ENCODE results near the gene PPP2R5C. TPM values are rescaled to one million over a fixed set of nuclear protein-coding genes. Genes with fewer than 3 reads are reported as not detected.

The PPP2R5C gene
- total and polyA plus RNA-seq, 2 donors (not counting 3 experiments of a cell fraction or from before 2014, with no cell fraction given): 42.6 to 83.6 TPM

- no peak for DNase-seq (ENCODE audit: low read depth, low spot score)
Observed at GRCh38 chr14:101727611-101728366, 33.7 kb upstream of the PPP2R5C start.

More at GRCh38 chr14:101727611-101728366, 33.7 kb upstream of the PPP2R5C start:
- H3K79me2 ChIP-seq (ENCODE audit: control insufficient read depth, insufficient read depth, low read length): no peaks in the 10 kb centered on the region
- H3K9me1 ChIP-seq (replicated peaks; ENCODE audit: control insufficient read depth, extremely low read depth, insufficient read depth, low read length): no peaks in the 10 kb centered on the region
- no TSS peak for BruUV-seq (replicated peaks)
- CTCF ChIA-PET: no interaction called here
- H3K4me2 ChIP-seq (ENCODE audit: insufficient read depth, low read length): no peak overlapping the region
- no peak for FAIRE-seq
- H3K4me3 ChIP-seq (replicated peaks in 1 of 3; ENCODE audit: insufficient read depth in 1 of 3, low read depth in 1 of 3, low read length in 3 of 3): no peak overlapping the region
- H3K9me3 ChIP-seq (replicated peaks; ENCODE audit: control insufficient read depth, insufficient read depth, low read length): no peaks in the 10 kb centered on the region
- no peak overlapping the region for H2AFZ ChIP-seq (ENCODE audit: low read depth, low read length)
- no peak overlapping the region for H3K27ac ChIP-seq (ENCODE audit: insufficient read depth, low read depth, low read length)
- H3K36me3 ChIP-seq (ENCODE audit: control insufficient read depth in 2 of 2, extremely low read depth in 1 of 2, insufficient read depth in 2 of 2, low read length in 2 of 2): no peaks in the 10 kb centered on the region
- intact Hi-C loops (cut with micrococcal nuclease): no loop called here
- dilution Hi-C loops (cut with MboI; ENCODE audit: extremely low pct_ligation_motif_present, low sequenced_read_pairs): no loop called here
- peaks cover 10% of the 10 kb centered on the region for H3K4me1 ChIP-seq (ENCODE audit: control insufficient read depth, extremely low read depth, insufficient read depth, low read length)
- H4K20me1 ChIP-seq (replicated peaks; ENCODE audit: control insufficient read depth, extremely low read depth, insufficient read depth, low read length): no peaks in the 10 kb centered on the region
- TF ChIP-seq CTCF (IDR thresholded peaks at IDR 0.05; ENCODE audit: extremely low read depth in 1 of 2, insufficient read depth in 1 of 2, low read depth in 1 of 2, low read length in 2 of 2) (no peak), EZH2 (IDR thresholded peaks at IDR 0.05; ENCODE audit: borderline replicate concordance, low read depth, low read length, severe bottlenecking) (no peak), POLR2AphosphoS5 (IDR thresholded peaks at IDR 0.05; ENCODE audit: insufficient read depth, low read depth, low read length) (no peak), JUN (IDR thresholded peaks at IDR 0.05; ENCODE audit: borderline replicate concordance, insufficient read depth, insufficient read length, low read depth) (no peak), POLR2A (IDR thresholded peaks at IDR 0.05; ENCODE audit: low read depth, low read length) (no peak), FOS (IDR thresholded peaks at IDR 0.05; ENCODE audit: borderline replicate concordance, insufficient read depth, low read length) (no peak), MAX (IDR thresholded peaks at IDR 0.05; ENCODE audit: insufficient read depth, insufficient read length) (no peak), MYC (IDR thresholded peaks at IDR 0.05; ENCODE audit: low read depth, low read length) (no peak), GATA2 (IDR thresholded peaks at IDR 0.05; ENCODE audit: insufficient read depth, insufficient read length, low read depth, low read length) (no peak)
- POLR2A ChIA-PET: no interaction called here
- H3K27me3 ChIP-seq (ENCODE audit: control insufficient read depth in 2 of 2, insufficient read depth in 2 of 2, low read length in 2 of 2): peaks cover 10 to 11% of the 10 kb centered on the region in 2 experiments
- no peak overlapping the region for H3K9ac ChIP-seq (replicated peaks; ENCODE audit: extremely low read depth, insufficient read depth, low read length)
